ENCODE data around the gene TMEM39B.

- TF ChIP-seq CTCF (IDR thresholded peaks at IDR 0.05) (no peak), EZH2 (IDR thresholded peaks at IDR 0.05; ENCODE audit: borderline replicate concordance, insufficient read depth, low read depth, low read length, poor library complexity, severe bottlenecking) (no peak)
Observed at GRCh38 chr1:32151319-32151787, 78.6 kb downstream of the TMEM39B start.

Measured in B cell (primary cell).